Right lung (tissue), 5 donors: ENCODE results near the gene SLC25A21. TPM values are rescaled to one million over a fixed set of nuclear protein-coding genes. Genes with fewer than 3 reads are reported as not detected.

Source experiments
- DNase-seq, 2 donors: peaks; one replicate each; pipeline ENCODE4 v3.0.0-alpha.2; 2013
- polyA plus RNA-seq, 5 donors: library from polyadenylated mRNA; unstranded; fragments of 120-200 nt; gene quantifications; one replicate each; pipeline versions ENCODE4 v1.2.1 to v1.2.3, GENCODE V29; 2013; ENCODE audit warnings: inconsistent platforms in 1 of 5, low replicate concordance in 1 of 5; ENCODE audit not compliant: insufficient read length in 5 of 5, insufficient read depth in 1 of 5

Gene SLC25A21
- polyA plus RNA-seq, 5 donors: 1.5 to 3.1 (median 2.7) TPM

GRCh38 chr14:37144729-37145363, 27.6 kb downstream of the SLC25A21 start:
- no peak for DNase-seq

DNA sequence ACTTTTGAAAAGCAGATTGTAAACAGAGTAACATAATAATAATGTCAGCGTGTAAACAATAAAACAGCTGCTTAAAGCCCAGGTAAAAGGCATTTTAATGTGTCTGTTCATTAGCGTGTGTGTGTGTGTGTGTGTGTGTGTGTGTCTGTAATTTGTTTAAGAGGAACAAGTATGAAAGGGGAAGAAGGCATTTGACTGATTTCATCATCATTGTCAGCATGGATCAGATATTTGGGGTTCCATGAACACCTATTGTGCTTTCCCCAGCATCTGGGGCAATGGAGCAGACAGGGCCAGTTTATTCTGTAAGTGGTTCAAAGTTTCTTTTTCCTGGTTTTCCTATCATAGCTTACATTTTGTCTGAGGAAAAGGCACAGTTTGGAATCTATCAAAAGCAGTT, 28.9 kb downstream of the SLC25A21 start:
- no peak for DNase-seq

GRCh38 chr14:37142835-37143401, 29.5 kb downstream of the SLC25A21 start:
- DNase-seq: no peak

DNA sequence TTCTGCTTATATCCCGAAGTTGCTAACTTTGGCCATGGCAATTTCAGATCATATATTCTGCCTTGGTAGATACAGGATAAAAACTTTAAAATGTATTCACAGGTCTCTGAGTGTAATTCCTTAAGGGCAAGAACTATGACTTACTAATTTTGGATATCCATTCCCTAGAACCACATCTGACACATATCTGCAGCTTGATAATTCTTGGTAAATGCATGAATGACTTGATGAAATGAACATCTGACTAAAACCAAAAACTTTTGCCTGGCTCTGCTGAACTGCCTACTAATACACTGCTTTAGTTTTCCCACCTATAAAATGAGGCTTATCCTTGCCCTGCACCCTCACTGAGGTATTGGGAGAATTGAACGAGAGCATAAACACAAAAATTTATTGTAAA, 32.2 kb downstream of the SLC25A21 start:
- DNase-seq: no peak

DNA sequence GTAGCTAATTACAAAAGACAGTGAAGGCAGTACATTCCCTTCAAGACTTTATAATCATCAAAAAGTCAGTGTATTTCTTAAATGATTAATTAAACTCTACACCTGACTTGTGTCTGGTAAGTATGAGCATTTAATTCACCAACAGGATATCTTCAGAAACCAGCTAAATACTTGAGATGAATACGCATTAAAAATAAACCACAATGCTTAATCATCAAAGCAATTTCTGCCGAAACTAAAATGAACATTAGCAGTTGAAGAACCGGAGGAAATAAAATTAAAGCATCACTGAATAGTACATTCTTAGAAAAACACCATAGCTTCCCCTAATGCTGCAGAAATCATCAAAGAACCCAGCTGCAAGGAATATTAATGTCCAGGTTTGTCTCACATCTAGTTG, 32.7 kb downstream of the SLC25A21 start:
- no peak for DNase-seq

DNA sequence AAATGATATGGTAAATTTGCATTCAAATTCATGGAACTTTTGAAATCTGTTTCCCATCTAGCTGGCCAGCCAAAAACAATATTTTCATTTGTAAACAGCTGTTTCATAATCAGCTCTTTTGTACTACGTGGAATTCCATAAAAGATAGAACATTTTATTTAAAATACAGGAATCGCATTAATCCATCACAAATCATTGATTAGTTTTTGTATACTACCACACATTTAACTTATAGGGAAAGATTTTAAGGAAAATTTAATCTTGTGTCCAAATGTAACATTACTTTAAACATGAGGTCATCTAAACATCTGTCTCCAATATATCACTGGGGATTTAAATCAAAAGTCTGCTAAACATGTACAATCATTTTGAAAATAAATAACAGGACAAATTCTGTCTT, 33.5 kb downstream of the SLC25A21 start:
- DNase-seq: no peak

DNA sequence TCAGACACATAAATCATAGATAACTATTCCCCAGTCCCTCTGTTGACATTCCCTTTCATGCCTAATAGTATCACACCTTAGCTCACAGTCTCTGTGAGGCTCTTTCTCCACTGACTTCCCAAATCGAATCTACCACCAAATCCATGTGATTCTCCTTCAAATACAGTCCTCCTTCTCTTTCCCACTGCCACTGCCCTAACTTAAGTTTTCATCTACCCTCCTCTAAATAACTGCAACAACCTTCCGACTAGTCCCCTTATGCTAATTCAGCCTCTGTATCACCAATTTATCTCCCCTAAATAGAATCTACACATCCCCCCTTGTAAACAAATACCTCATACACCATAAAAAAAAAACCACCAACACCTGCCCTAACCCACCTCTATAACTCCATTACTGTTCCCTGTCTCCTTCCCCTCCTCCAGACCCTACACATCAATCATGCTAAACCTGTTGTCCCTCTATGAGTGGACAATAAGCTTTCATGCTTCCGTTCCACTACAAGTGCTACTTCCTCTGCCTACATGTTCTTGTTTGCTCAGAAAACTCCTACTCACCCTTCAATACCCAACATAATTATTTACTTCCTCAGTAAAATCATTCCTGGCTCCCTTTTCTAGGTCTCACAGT, 39.0 kb downstream of the SLC25A21 start:
- DNase-seq: no peak

DNA sequence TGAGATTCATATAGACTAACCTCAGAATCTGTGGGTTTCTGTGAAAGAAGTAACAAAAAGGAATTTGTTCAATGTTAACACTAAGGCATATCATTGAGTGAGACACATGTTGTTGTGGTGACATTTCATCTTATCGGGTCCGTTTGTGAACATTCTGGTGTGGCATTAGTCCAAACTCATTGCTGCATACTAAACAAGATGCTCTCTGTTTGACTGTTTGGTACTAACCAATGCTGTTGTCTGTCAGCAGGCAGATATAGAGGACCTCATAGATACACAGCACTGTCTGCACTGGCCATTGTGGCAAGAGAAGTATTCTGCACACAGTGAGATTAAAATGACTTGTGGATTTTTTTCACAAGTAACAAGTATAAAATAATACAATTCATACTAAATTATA, 41.2 kb downstream of the SLC25A21 start:
- no peak for DNase-seq

DNA sequence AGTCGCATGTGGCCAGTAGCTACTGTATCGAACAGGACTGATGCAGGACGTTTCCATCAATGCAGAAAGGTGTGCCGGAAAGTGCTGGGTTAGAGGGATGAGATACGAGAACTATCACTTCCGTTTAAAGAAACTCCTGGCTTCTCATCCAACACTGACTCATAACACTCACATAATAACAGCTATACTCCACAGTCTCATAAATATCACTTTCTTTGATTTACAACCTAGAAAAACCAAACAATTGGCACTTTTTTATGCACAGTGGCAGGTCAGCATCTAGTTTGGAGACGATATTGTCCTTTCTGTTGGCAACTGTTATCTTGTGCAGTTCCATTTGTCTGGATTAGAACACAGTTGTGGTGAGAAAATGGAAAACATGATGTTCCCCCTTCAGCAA, 43.4 kb downstream of the SLC25A21 start:
- DNase-seq: no peak

DNA sequence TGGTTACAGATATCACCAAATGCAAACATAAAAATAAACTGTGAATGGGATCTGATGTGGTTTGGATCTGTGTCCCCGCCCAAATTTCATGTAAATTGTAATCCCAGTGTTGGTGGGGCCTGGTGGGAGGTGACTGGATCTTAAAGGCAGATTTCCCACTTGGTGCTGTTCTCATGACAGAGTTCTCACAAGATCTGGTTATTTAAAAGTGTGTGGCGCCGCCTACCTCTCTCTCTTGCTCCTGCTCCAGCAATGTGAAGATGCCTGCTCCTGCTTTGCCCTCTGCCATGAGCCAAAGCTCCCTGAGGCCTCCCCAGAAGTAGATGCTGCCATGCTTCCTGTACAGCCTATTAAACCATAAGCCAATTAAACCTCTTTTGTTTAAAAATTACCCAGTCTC, 47.8 kb downstream of the SLC25A21 start:
- no peak for DNase-seq

GRCh38 chr14:37122919-37123639, 49.3 kb downstream of the SLC25A21 start:
- DNase-seq: no peak

DNA sequence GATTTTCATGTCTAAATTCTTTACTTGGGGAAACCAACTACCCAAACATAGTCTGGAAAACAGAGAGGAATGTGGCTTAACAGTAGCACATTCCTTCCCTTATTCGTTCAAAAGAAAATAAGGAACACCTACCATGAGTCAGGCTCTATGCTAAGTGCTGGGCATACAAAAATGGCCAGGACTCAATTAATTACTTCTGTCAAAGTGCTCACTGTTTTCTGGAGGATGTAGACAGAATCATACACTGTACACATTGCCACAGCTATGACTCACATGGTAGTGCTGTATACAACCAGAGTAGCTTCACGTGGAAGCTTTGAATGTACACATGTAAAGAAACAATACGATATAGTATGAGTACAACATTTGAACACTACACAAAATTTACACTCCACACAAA, 50.1 kb downstream of the SLC25A21 start:
- DNase-seq: no peak

- no peak for DNase-seq
These were observed 53.6 kb downstream of the SLC25A21 start for GRCh38 chr14:37118673-37119366.

GRCh38 chr14:37116933-37117849, 55.2 kb downstream of the SLC25A21 start:
- DNase-seq: no peak

- DNase-seq: no peak
These were observed 57.0 kb downstream of the SLC25A21 start for GRCh38 chr14:37115406-37115805.

- DNase-seq: no peak
These were observed 57.8 kb downstream of the SLC25A21 start for GRCh38 chr14:37114559-37114958.

- DNase-seq: no peak
These were observed 58.4 kb downstream of the SLC25A21 start for GRCh38 chr14:37114002-37114401.

GRCh38 chr14:37098132-37098531, 74.3 kb downstream of the SLC25A21 start:
- no peak for DNase-seq

GRCh38 chr14:37094502-37094901, 77.9 kb downstream of the SLC25A21 start:
- no peak for DNase-seq

DNA sequence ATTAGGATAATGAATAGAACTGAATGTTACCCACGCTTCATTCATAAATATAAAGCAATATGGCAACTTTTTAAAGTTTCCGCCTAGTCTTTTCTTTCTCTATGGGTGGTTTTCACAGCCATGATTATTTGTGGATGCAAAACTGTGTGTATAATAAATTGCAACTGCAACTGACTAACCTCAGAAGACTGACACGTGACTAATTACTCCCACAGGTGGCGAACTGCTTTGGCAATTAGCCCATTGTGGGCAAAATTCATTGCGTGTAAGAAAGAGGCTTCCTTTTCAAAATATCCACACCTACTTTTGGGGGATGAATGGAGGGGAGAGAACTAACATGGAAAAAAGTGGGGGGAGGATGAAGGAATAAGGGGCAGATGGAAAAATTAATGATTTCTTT, 79.0 kb downstream of the SLC25A21 start:
- DNase-seq: no peak

- DNase-seq: no peak
These were observed 80.8 kb downstream of the SLC25A21 start for GRCh38 chr14:37091651-37092050.
